ENCODE data around the gene PIGR.
A peak's percentile ranks its signal among the peaks of the same experiment; 100 is the strongest.

PIGR gene

GRCh38 chr1:206909161-206909882, 36.9 kb downstream of the PIGR start:
- DNase-seq (ENCODE audit: low read depth) = no peak

DNA sequence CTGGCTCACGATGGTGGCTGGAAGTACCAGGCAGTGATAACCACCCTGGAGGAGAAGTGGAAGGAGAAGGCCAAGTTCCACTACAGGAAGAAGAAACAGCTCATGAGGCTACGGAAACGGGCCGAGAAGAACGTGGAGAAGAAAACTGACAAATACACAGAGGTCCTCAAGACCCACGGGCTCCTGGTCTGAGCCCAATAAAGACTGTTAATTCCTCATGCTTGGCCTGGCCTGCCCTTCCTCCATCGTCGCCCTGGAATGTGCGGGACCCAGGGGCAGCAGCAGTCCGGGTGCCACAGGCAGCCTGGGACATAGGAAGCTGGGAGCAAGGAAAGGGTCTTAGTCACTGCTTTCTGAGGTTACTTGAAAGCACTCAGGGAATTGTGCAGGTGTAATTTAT, 38.2 kb downstream of the PIGR start:
- DNase-seq (ENCODE audit: low read depth) = no peak

- no peak for DNase-seq (ENCODE audit: low read depth)
These were observed 38.8 kb downstream of the PIGR start for GRCh38 chr1:206907304-206907991.

DNA sequence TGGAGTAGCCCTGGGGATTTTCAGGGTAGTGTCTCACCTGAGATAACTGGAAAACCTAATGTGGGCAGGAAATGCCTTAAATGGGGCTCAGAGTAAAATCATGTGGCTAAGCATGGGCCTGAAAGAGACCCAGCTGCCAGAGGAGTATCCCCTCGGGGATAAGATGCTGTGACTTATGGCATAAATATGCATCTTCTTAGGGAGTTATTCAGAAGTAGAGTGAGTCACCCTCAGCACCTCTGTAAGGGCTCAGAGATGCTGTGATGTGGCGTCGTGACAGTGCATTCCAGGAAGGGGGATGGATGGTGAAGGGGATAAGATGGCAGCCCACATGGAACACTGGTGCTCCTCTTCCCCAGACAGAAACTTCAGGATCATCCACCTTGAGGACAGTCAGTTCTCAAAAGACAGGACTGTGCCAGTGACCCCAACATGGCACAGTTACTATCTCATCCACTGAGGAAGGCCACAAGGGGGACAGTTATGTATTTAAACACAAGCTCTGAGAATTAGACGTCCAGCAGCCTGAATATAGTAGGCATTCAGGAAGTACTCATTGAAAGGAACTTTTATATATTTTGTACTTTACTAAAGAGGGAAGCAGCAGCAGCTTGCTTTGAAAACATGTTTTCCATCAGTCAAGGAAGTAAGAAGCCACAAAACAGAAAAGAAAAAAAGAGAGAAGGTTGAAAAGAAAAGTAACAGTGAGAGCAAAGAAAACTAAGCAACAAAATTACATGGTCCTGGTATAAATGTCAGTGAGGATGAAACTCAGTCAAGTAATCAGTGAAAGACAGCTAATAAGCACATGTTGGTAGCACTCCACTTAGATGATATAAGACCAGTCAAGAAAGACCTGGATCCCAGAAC, 40.7 kb downstream of the PIGR start:
- peak; percentile 54 for DNase-seq (ENCODE audit: low read depth)

- no peak for DNase-seq (ENCODE audit: low read depth)
These were observed 41.7 kb downstream of the PIGR start for GRCh38 chr1:206904423-206905142.

DNA sequence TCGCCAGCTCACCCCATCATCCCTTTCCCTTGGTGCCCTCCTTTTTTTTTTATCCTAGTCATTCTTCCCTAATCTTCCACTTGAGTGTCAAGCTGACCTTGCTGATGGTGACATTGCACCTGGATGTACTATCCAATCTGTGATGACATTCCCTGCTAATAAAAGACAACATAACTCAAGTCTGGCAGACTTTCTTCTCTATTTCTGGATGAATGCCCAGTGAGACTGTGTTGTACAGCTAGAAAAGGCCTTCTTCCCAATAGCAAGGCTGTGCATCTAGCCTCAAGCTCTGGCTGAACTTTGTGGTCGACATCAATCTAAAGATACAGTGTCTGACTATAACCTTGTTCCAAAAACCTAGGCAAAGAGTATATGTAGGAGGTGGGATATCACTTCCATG, 42.6 kb downstream of the PIGR start:
- DNase-seq (ENCODE audit: low read depth) = no peak

DNA sequence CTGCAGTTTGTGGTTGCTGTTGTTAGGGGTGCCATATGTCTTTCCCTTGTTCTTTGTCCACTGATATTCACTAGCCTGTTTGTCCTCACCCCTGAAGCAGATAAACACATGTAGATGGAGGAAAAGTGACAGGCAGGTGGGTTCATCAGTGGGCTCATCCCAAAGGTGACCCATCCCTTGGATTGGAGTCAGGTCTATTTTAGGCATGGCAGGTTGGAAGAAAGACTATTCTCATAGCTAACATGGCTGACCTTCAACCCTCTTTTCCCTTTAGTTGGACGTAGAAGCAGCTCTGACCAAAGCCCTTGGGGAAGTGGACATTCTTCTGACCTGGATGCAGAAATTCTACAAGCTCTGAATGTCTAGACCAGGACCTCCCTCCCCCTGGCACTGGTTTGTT, 43.6 kb downstream of the PIGR start:
- no peak for DNase-seq (ENCODE audit: low read depth)

- no peak for DNase-seq (ENCODE audit: low read depth)
These were observed 44.3 kb downstream of the PIGR start for GRCh38 chr1:206901944-206902343.

- DNase-seq (ENCODE audit: low read depth) = no peak
These were observed 46.1 kb downstream of the PIGR start for GRCh38 chr1:206900149-206900548.

GRCh38 chr1:206899717-206900116, 46.5 kb downstream of the PIGR start:
- DNase-seq (ENCODE audit: low read depth) = no peak

DNA sequence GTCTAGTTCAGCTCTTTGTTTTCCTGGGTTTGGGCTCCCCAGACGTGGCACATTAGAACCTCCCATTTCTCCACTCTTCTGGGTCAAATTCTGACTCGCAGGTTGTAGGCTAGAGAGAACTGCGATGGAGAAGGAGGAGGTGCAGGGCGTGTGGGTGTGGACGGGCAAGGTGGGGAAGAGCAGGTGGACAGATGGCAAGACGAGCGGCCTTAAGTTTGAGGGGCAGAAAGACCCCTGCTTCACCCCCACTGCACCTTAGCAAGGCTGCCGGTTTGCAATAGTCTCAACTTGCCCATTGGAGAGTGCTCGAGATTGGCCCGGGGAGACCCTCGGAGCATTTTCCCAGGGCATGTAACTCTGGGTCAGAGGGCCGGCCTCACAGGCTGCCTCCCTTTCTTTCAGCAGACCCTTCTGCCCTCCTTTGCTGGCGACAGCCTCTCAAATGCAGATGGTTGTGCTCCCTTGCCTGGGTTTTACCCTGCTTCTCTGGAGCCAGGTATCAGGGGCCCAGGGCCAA, 47.3 kb downstream of the PIGR start:
- DNase-seq (ENCODE audit: low read depth) = no peak

GRCh38 chr1:206898089-206898914, 48.0 kb downstream of the PIGR start:
- DNase-seq (ENCODE audit: low read depth) = no peak

DNA sequence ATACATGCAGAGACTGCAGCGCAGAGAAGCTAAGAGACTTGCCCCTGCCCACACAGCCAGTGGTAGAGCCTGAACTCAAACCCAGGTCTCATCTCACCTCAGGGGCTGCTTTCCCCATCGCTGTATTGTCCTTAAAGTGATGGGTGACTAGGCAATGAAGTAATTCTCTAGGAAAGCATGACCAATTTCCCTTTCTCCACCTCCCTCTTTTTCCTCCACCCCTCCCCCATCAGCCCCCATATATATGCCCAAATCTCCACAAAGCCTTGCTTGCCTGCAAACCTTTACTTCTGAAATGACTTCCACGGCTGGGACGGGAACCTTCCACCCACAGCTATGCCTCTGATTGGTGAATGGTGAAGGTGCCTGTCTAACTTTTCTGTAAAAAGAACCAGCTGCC, 49.1 kb downstream of the PIGR start, which contains the start of gene IL24:
IL24 (plus strand) TSS at position 269 of the 400 bp plus-strand sequence. CDS start 390 bp downstream, outside the sequence.
- no peak for DNase-seq (ENCODE audit: low read depth)

GRCh38 chr1:206896261-206896660, 50.0 kb downstream of the PIGR start:
- DNase-seq (ENCODE audit: low read depth) = no peak

- DNase-seq (ENCODE audit: low read depth) = no peak
These were observed 50.4 kb downstream of the PIGR start for GRCh38 chr1:206895837-206896242.

GRCh38 chr1:206895325-206895724, 50.9 kb downstream of the PIGR start:
- DNase-seq (ENCODE audit: low read depth) = no peak

DNA sequence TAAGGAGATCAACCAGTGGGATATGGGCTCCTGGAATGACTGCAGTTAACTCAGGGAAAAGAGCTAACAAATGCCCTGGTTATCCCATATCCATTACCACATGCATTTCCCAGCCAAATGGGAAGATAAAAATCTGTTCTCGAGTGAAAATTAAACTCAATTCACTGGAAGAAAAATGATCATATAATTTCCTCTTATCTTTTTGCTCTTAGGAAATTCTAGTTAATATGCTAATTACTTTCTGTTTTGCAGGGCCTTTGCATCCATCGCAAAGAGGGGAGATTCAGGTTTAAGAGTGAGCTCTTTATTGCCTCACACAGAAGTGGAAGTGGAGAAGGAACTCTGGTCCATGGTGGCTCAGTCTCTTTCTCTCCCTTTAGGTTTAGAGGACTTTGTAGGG, 52.9 kb downstream of the PIGR start:
- no peak for DNase-seq (ENCODE audit: low read depth)

- DNase-seq (ENCODE audit: low read depth) = no peak
These were observed 53.8 kb downstream of the PIGR start for GRCh38 chr1:206892351-206892984.

DNA sequence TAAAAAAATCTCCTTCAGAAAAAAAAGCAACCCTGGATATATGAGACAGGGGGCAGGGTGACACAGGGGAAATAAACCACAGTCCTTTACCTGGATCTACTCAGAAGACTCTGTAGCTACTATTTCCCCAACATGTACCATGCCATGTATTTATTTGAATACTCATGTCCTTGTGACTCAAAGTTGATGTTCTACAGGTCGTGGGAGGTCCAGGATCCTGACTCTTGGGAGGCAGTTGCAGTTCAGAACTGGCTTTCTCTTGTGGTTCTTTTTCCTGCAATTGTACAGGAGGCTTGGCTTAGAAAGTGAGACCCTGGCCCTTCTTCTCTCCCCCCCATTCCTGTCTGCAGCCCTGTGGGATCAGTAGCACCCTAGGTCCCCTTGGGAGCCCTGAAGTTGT, 54.9 kb downstream of the PIGR start:
- DNase-seq (ENCODE audit: low read depth) = no peak
